Activated T-helper 9 cell treated with anti-CD3 and anti-CD28 coated beads, Interleukin-2, amount 50 U/mL, for 16 hours (primary cell): ENCODE measurements around the gene ADI1.

Experiments used
- DNase-seq: peaks from one replicate; pipeline ENCODE4 v3.0.0-alpha.2; 2020; ENCODE audit warnings: low read depth

ADI1 gene

GRCh38 chr2:3480352-3481010 is 38.9 kb downstream of the ADI1 start:
- no peak for DNase-seq

- DNase-seq = no peak
Measured at GRCh38 chr2:3479430-3480320, 39.7 kb downstream of the ADI1 start.

GRCh38 chr2:3478846-3479385 is 40.4 kb downstream of the ADI1 start:
- DNase-seq = no peak

GRCh38 chr2:3476985-3477327 is 42.4 kb downstream of the ADI1 start:
- DNase-seq = no peak

GRCh38 chr2:3476321-3476984 is 42.9 kb downstream of the ADI1 start:
- DNase-seq = no peak

- no peak for DNase-seq
Measured at GRCh38 chr2:3475771-3476170, 43.6 kb downstream of the ADI1 start.

GRCh38 chr2:3472966-3473365 is 46.4 kb downstream of the ADI1 start:
- no peak for DNase-seq

- DNase-seq = no peak
Measured at GRCh38 chr2:3472296-3472695, 47.0 kb downstream of the ADI1 start.

- no peak for DNase-seq
Measured at GRCh38 chr2:3470856-3471737, 48.2 kb downstream of the ADI1 start.

GRCh38 chr2:3470166-3470651 is 49.1 kb downstream of the ADI1 start:
- no peak for DNase-seq

- no peak for DNase-seq
Measured at GRCh38 chr2:3469486-3469885, 49.8 kb downstream of the ADI1 start.

- DNase-seq = no peak
Measured at GRCh38 chr2:3468296-3468988, 50.9 kb downstream of the ADI1 start.

GRCh38 chr2:3467654-3468053 is 51.7 kb downstream of the ADI1 start:
- no peak for DNase-seq

GRCh38 chr2:3466966-3467365 is 52.4 kb downstream of the ADI1 start:
- no peak for DNase-seq

- no peak for DNase-seq
Measured at GRCh38 chr2:3466482-3466863, 52.9 kb downstream of the ADI1 start.

- no peak for DNase-seq
Measured at GRCh38 chr2:3465844-3466481, 53.4 kb downstream of the ADI1 start.

- DNase-seq = no peak
Measured at GRCh38 chr2:3465328-3465727, 54.0 kb downstream of the ADI1 start.

- no peak for DNase-seq
Measured at GRCh38 chr2:3464401-3465005, 54.8 kb downstream of the ADI1 start.

- no peak for DNase-seq
Measured at GRCh38 chr2:3463944-3464343, 55.4 kb downstream of the ADI1 start.

GRCh38 chr2:3463186-3463835 is 56.0 kb downstream of the ADI1 start:
- no peak for DNase-seq
